HepG2 (cell line): ENCODE measurements around the gene GFER. TPM values are rescaled to one million over a fixed set of nuclear protein-coding genes. Genes with fewer than 3 reads are reported as not detected.

Source experiments
- ELF4 ChIP-seq: sonication (generic); formaldehyde crosslinking; IDR thresholded peaks from 2 replicates; pipeline ENCODE4 v1.5.0; 2020; ENCODE audit warnings: missing genetic modification reagents, mild to moderate bottlenecking, moderate library complexity, borderline replicate concordance
- ETS1 ChIP-seq: sonication (generic); formaldehyde crosslinking; IDR thresholded peaks from 2 replicates; pipeline ENCODE4 v1.4.0; 2020; ENCODE audit warnings: missing genetic modification reagents
- HOXA3 ChIP-seq: sonication (generic); formaldehyde crosslinking; IDR thresholded peaks from 2 replicates; pipeline ENCODE4 v1.5.0; 2020; ENCODE audit warnings: missing genetic modification reagents
- KLF9 ChIP-seq: IDR thresholded peaks from 2 replicates; pipeline ENCODE4 v1.6.1; 2016; ENCODE audit warnings: low read depth
- MLX ChIP-seq: IDR thresholded peaks from 2 replicates; pipeline ENCODE4 v1.6.1; 2016
- SOX6 ChIP-seq, 2 experiments: fragments of 450-650 bp in 1 of 2; sonication (generic) in 1 of 2; formaldehyde crosslinking in 1 of 2; IDR thresholded peaks; 2 replicates each; pipeline versions ENCODE4 v1.4.0 to v1.6.1; 2017 to 2020; ENCODE audit warnings: antibody characterized with exemption in 1 of 2, mild to moderate bottlenecking in 1 of 2, missing genetic modification reagents in 1 of 2
- SP140L ChIP-seq: sonication (generic); formaldehyde crosslinking; IDR thresholded peaks from 2 replicates; pipeline ENCODE4 v1.4.0; 2020; ENCODE audit warnings: missing genetic modification reagents, borderline replicate concordance
- TRIM24 ChIP-seq: sonication (generic); formaldehyde crosslinking; IDR thresholded peaks from 2 replicates; pipeline ENCODE4 v1.8.0; 2022; ENCODE audit warnings: mild to moderate bottlenecking, missing genetic modification reagents
- ZFX ChIP-seq: sonication (generic); formaldehyde crosslinking; IDR thresholded peaks from 2 replicates; pipeline ENCODE4 v1.4.0; 2020; ENCODE audit warnings: mild to moderate bottlenecking, low read depth, missing genetic modification reagents, moderate library complexity
- ZNF761 ChIP-seq: sonication (generic); formaldehyde crosslinking; conservative IDR thresholded peaks from 2 replicates; pipeline ENCODE4 v1.4.0; 2020; ENCODE audit warnings: mild to moderate bottlenecking, missing genetic modification reagents
- ZSCAN21 ChIP-seq: sonication (generic); formaldehyde crosslinking; IDR thresholded peaks from 2 replicates; pipeline ENCODE4 v1.8.0; 2022; ENCODE audit warnings: mild to moderate bottlenecking, missing genetic modification reagents, moderate library complexity, borderline replicate concordance
- polyA plus RNA-seq, 8 experiments: library from polyadenylated mRNA; depleted of rRNA in 3 of 8; stranded (reverse) in 7 of 8; unstranded in 1 of 8; fragments of >200 nt; fragmentation: Illumina TruSeq in 4 of 8; extraction: Trizol in 4 of 8; gene quantifications; 2 replicates each; pipeline versions ENCODE4 v1.2.1 to v1.2.3, GENCODE V29; 2011 to 2016; ENCODE audit warnings: low read depth in 4 of 8, missing spikeins in 1 of 8, mixed read lengths in 1 of 8; ENCODE audit not compliant: insufficient read depth in 1 of 8
- total RNA-seq, 5 experiments: library from RNA; depleted of rRNA; stranded (reverse); fragments of >200 nt; fragmentation: Illumina TruSeq; extraction: Trizol; gene quantifications; 2 replicates each; pipeline ENCODE4 v1.2.3, GENCODE V29; 2016; ENCODE audit warnings: low read depth in 1 of 5
- TF ChIP-seq, protein P1 (sequence below): sonication (generic); formaldehyde crosslinking; IDR thresholded peaks from 2 replicates; pipeline ENCODE4 v1.5.0; 2020; ENCODE audit warnings: mild to moderate bottlenecking, missing genetic modification reagents, borderline replicate concordance
- TF ChIP-seq, protein P2 (sequence below): IDR thresholded peaks from 2 replicates; pipeline ENCODE4 v1.6.1; 2012; ENCODE audit warnings: low read depth, low read length, improper control_type of control experiment
- TF ChIP-seq, protein P3 (sequence below): sonication (generic); formaldehyde crosslinking; IDR thresholded peaks from 2 replicates; pipeline ENCODE4 v1.8.1; 2023; ENCODE audit warnings: mild to moderate bottlenecking, missing genetic modification reagents, borderline replicate concordance

Gene GFER
- total and polyA plus RNA-seq, 2 of the 13 experiments (the other 11 are each of a cell fraction or from before 2014, with no cell fraction given): 28.6 to 71.7 TPM

DNA sequence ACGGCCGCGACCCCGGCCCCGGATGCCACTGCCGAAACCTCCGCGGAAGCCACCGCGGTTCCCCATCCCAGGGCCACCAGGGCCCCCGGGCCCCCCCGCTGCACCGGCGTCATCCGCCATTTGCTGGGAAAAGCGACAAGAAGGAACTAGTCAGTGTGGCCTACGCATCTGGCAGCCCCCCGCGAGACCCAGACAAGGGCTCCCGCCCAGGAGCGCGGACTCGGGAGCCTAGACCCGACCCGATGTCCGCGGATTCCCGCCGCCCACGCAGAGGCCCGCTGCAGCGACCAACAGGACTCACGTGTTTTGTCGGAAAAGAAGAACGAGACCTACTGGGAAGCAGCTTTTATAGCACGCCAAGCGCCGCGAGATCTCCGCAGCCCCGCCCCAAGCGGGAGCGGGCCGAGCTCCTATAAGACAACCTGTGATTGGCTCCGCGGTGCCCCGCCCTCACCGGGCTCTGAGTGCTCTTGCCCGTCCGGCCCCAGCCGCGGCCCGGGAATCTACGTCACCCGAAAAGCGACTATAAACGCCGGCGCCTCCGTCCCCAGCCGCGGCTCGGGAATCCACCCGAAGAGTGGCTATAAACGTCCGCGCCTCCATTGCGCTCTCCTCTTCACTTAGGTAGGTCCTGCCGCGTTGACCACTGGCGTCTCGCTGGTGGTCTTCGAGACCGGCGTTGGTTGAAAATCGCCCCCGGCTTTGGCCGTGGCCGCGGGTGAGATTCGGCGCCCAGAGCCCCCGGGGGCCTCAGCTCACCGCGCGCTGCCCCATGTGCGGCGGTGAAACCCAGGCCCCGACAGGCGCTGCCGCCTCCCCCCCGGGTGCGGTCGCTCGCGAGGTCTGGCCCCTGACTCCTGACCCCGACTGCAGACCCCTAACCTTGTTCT, 19.2 kb upstream of the GFER start, which contains the start of gene RPS2 (continued):
- TF ChIP-seq, protein P1, sequence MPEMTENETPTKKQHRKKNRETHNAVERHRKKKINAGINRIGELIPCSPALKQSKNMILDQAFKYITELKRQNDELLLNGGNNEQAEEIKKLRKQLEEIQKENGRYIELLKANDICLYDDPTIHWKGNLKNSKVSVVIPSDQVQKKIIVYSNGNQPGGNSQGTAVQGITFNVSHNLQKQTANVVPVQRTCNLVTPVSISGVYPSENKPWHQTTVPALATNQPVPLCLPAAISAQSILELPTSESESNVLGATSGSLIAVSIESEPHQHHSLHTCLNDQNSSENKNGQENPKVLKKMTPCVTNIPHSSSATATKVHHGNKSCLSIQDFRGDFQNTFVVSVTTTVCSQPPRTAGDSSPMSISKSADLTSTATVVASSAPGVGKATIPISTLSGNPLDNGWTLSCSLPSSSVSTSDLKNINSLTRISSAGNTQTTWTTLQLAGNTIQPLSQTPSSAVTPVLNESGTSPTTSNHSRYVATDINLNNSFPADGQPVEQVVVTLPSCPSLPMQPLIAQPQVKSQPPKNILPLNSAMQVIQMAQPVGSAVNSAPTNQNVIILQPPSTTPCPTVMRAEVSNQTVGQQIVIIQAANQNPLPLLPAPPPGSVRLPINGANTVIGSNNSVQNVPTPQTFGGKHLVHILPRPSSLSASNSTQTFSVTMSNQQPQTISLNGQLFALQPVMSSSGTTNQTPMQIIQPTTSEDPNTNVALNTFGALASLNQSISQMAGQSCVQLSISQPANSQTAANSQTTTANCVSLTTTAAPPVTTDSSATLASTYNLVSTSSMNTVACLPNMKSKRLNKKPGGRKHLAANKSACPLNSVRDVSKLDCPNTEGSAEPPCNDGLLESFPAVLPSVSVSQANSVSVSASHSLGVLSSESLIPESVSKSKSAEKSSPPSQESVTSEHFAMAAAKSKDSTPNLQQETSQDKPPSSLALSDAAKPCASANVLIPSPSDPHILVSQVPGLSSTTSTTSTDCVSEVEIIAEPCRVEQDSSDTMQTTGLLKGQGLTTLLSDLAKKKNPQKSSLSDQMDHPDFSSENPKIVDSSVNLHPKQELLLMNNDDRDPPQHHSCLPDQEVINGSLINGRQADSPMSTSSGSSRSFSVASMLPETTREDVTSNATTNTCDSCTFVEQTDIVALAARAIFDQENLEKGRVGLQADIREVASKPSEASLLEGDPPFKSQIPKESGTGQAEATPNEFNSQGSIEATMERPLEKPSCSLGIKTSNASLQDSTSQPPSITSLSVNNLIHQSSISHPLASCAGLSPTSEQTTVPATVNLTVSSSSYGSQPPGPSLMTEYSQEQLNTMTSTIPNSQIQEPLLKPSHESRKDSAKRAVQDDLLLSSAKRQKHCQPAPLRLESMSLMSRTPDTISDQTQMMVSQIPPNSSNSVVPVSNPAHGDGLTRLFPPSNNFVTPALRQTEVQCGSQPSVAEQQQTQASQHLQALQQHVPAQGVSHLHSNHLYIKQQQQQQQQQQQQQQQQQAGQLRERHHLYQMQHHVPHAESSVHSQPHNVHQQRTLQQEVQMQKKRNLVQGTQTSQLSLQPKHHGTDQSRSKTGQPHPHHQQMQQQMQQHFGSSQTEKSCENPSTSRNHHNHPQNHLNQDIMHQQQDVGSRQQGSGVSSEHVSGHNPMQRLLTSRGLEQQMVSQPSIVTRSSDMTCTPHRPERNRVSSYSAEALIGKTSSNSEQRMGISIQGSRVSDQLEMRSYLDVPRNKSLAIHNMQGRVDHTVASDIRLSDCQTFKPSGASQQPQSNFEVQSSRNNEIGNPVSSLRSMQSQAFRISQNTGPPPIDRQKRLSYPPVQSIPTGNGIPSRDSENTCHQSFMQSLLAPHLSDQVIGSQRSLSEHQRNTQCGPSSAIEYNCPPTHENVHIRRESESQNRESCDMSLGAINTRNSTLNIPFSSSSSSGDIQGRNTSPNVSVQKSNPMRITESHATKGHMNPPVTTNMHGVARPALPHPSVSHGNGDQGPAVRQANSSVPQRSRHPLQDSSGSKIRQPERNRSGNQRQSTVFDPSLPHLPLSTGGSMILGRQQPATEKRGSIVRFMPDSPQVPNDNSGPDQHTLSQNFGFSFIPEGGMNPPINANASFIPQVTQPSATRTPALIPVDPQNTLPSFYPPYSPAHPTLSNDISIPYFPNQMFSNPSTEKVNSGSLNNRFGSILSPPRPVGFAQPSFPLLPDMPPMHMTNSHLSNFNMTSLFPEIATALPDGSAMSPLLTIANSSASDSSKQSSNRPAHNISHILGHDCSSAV (CRISPR knock-in tag): 0 out of 2 replicates have a peak, but pooled peaks have one; percentile 27
- TF ChIP-seq ZSCAN21 (CRISPR knock-in tag) (no peak), SP140L (CRISPR knock-in tag) (no peak), KLF9 (CRISPR knock-in tag) (no peak), HOXA3 (CRISPR knock-in tag) (peak; percentile 61), ZFX (CRISPR knock-in tag) (peak; percentile 81; the same call in 1 of the 2 replicates), SOX6 (IDR thresholded peaks at IDR 0.05) (no peak), SOX6 (CRISPR knock-in tag; IDR thresholded peaks at IDR 0.05) (peak; percentile 17; the same call in 1 of the 2 replicates), ZNF761 (0 out of 2 replicates have a peak, but pooled peaks have one; percentile 30), ELF4 (CRISPR knock-in tag) (0 out of 2 replicates have a peak, but pooled peaks have one; percentile 73), TRIM24 (CRISPR knock-in tag) (no peak), MLX (CRISPR knock-in tag) (peak; percentile 8; the same call in 1 of the 2 replicates), ETS1 (CRISPR knock-in tag) (no peak)
- TF ChIP-seq, protein P2, sequence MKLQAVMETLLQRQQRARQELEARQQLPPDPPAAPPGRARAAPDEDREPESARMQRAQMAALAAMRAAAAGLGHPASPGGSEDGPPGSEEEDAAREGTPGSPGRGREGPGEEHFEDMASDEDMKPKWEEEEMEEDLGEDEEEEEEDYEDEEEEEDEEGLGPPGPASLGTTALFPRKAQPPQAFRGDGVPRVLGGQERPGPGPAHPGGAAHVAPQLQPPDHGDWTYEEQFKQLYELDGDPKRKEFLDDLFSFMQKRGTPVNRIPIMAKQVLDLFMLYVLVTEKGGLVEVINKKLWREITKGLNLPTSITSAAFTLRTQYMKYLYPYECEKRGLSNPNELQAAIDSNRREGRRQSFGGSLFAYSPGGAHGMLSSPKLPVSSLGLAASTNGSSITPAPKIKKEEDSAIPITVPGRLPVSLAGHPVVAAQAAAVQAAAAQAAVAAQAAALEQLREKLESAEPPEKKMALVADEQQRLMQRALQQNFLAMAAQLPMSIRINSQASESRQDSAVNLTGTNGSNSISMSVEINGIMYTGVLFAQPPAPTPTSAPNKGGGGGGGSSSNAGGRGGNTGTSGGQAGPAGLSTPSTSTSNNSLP: no peak
- TF ChIP-seq, protein P3, sequence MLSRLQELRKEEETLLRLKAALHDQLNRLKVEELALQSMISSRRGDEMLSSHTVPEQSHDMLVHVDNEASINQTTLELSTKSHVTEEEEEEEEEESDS (CRISPR knock-in tag): 0 out of 2 replicates have a peak, but pooled peaks have one; percentile 13
